Stimulated activated CD4-positive, alpha-beta T cell treated with anti-CD3 and anti-CD28 coated beads, Interleukin-12 subunit alpha, Interleukin-12 subunit beta, amount 100 ng/mL, for 24 hours (primary cell): ENCODE results near the gene ZNF222.

Source experiments
- DNase-seq, 2 experiments: peaks; one replicate each; pipeline ENCODE4 v3.0.0-alpha.2; 2020; ENCODE audit warnings: low read depth in 2 of 2

Gene ZNF222

GRCh38 chr19:44025217-44025936 is at the start of gene ZNF222:
ZNF222 (plus strand) TSS chr19:44025379; CDS start chr19:44025437, 58 bp downstream.
- DNase-seq: peak; percentile 55 to 65

GRCh38 chr19:43976732-43977131 is 48.4 kb upstream of the ZNF222 start:
- DNase-seq: no peak

GRCh38 chr19:43983544-43983911 is 41.7 kb upstream of the ZNF222 start:
- DNase-seq: no peak

GRCh38 chr19:43983912-43984686 is 41.1 kb upstream of the ZNF222 start, which contains the start of gene ZNF155:
ZNF155 (plus strand) TSS chr19:43984188; CDS start chr19:43988544, 4,356 bp downstream.
- peak; percentile 53 to 59 for DNase-seq

GRCh38 chr19:43984687-43985000 is 40.5 kb upstream of the ZNF222 start:
- DNase-seq: no peak

GRCh38 chr19:43997631-43998290 is 27.4 kb upstream of the ZNF222 start:
- no peak for DNase-seq

GRCh38 chr19:44002212-44002565 is 23.0 kb upstream of the ZNF222 start:
- DNase-seq: no peak

- peak; percentile 60 to 67 for DNase-seq
These were observed 22.4 kb upstream of the ZNF222 start, which contains the start of gene ZNF230 for GRCh38 chr19:44002566-44003460. ZNF230 (plus strand) TSS chr19:44002957; CDS start chr19:44007079, 4,122 bp downstream.

- no peak for DNase-seq
These were observed 21.6 kb upstream of the ZNF222 start for GRCh38 chr19:44003461-44004009.

- DNase-seq: no peak
These were observed 19.2 kb upstream of the ZNF222 start for GRCh38 chr19:44005973-44006372.

- no peak for DNase-seq
These were observed 17.7 kb upstream of the ZNF222 start for GRCh38 chr19:44007473-44007872.

- DNase-seq: no peak
These were observed 14.7 kb upstream of the ZNF222 start for GRCh38 chr19:44010468-44010867.

- DNase-seq: no peak
These were observed 5.7 kb upstream of the ZNF222 start for GRCh38 chr19:44019498-44019897.

GRCh38 chr19:44021221-44021620 is 4.0 kb upstream of the ZNF222 start:
- no peak for DNase-seq

- no peak for DNase-seq
These were observed 321 bp upstream of the ZNF222 start for GRCh38 chr19:44024900-44025216.

GRCh38 chr19:44026622-44027021 is 1.4 kb downstream of the ZNF222 start:
- no peak for DNase-seq

GRCh38 chr19:44032001-44032610 is 6.9 kb downstream of the ZNF222 start:
- no peak for DNase-seq

- no peak for DNase-seq
These were observed 17.0 kb downstream of the ZNF222 start for GRCh38 chr19:44042147-44042546.

GRCh38 chr19:44050740-44051649 is 25.8 kb downstream of the ZNF222 start:
- no peak for DNase-seq
